Uterus (tissue), 2 donors: Measurements from ENCODE around the gene DOCK3.
"Not testable (repeated sequence)": the region's sequence is repeated elsewhere in the genome, so short reads cannot be mapped to it uniquely, and the experiment has no call there.

ENCODE experiments used
- CTCF ChIP-seq, 4 experiments: fragments of 200-600 bp in 2 of 4; fragments of 450-650 bp in 2 of 4; sonication (generic) in 2 of 4; IDR thresholded peaks; one replicate each; pipeline ENCODE4 v1.5.1; 2016 to 2019; ENCODE audit warnings: antibody characterized with exemption in 4 of 4, mild to moderate bottlenecking in 2 of 4, moderate library complexity in 1 of 4
- POLR2A ChIP-seq, 2 donors: fragments of 450-650 bp; IDR thresholded peaks; one replicate each; pipeline ENCODE4 v1.6.1; 2016; ENCODE audit warnings: antibody characterized with exemption in 2 of 2, mild to moderate bottlenecking in 1 of 2, moderate library complexity in 1 of 2

- TF ChIP-seq CTCF, POLR2A (IDR thresholded peaks at IDR 0.05): not testable (repeated sequence)
Measured at GRCh38 chr3:50790894-50791293, 116.2 kb downstream of the DOCK3 start.
